ENCODE measurements around the gene CHDH. TPM values are rescaled to one million over a fixed set of nuclear protein-coding genes. Genes with fewer than 3 reads are reported as not detected.

CHDH gene, protein sequence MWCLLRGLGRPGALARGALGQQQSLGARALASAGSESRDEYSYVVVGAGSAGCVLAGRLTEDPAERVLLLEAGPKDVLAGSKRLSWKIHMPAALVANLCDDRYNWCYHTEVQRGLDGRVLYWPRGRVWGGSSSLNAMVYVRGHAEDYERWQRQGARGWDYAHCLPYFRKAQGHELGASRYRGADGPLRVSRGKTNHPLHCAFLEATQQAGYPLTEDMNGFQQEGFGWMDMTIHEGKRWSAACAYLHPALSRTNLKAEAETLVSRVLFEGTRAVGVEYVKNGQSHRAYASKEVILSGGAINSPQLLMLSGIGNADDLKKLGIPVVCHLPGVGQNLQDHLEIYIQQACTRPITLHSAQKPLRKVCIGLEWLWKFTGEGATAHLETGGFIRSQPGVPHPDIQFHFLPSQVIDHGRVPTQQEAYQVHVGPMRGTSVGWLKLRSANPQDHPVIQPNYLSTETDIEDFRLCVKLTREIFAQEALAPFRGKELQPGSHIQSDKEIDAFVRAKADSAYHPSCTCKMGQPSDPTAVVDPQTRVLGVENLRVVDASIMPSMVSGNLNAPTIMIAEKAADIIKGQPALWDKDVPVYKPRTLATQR
- 10 to 100 TPM in 2 of 4 donors, 1 to 10 TPM in 2; 4.6 to 14.9 (median 9.5) TPM for total RNA-seq

DNA sequence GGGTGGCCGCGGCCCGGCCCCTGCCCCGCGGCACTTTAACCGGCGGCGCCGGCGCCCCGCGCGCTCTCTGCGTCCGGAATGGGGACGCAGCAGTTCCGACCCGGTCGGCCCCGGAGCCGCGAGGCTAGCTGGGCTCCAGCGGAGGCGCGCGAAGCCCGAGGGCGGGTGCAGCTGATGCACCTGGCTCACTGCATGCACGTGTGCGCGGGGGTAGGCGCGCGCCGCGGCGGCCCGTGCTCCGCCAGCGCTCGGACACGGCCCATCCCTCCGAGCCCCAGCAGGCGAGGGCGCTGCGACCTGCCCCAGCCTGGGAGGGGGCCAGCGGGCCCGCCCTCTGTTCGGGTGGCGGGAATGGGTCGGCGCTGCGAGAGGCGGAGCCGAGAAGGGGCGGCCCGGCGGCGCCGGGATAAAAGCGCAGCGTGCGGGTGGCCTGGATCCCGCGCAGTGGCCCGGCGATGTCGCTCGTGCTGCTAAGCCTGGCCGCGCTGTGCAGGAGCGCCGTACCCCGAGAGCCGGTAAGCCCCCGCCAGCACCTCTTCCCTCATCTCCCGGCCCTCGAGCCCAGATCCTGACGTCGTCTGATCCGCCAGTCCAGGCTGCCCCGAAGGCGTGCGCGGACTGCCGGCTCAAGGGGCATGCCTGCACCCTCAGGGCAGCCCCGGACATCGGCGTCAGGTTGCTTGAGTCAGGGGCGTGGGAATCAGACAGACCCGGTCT is at the start of gene CHDH, which contains the start of gene IL17RB:
TSS of gene CHDH (minus strand) at position 286 of the 717 bp plus-strand sequence. CDS start 22,411 bp downstream, outside the sequence.
TSS of gene IL17RB (plus strand) at position 435 of the 717 bp plus-strand sequence. CDS start at position 456, 21 bp downstream.
- DNase-seq (ENCODE audit: low spot score in 2 of 2): peak in 1 of 2 donors; percentile 86
- TF ChIP-seq CTCF (IDR thresholded peaks at IDR 0.05): no peak
- no peak for TF ChIP-seq POLR2A (IDR thresholded peaks at IDR 0.05)
- H3K4me3 ChIP-seq (ENCODE audit: low read depth, poor library complexity, severe bottlenecking): peak within 1 kb of the TSS; percentile 58
- intact Hi-C loops (cut with DNase I; ENCODE audit: low total_unique reads): no loop called here
- WGBS, 2 donors: 2 to 6% methylated on average over 7 to 25 of the region's 91 CpGs

- no peak for DNase-seq (ENCODE audit: low spot score in 2 of 2)
- WGBS, 2 donors: 45% methylated on average over 4 of the region's 4 CpGs
- intact Hi-C loops (cut with DNase I; ENCODE audit: low total_unique reads): no loop called here
- H3K4me3 ChIP-seq (ENCODE audit: low read depth, poor library complexity, severe bottlenecking): peak overlapping the region; percentile 11
- TF ChIP-seq CTCF (IDR thresholded peaks at IDR 0.05) (no peak), POLR2A (IDR thresholded peaks at IDR 0.05) (no peak)
Observed at GRCh38 chr3:53892286-53892637, 46.0 kb upstream of the CHDH start.

DNA sequence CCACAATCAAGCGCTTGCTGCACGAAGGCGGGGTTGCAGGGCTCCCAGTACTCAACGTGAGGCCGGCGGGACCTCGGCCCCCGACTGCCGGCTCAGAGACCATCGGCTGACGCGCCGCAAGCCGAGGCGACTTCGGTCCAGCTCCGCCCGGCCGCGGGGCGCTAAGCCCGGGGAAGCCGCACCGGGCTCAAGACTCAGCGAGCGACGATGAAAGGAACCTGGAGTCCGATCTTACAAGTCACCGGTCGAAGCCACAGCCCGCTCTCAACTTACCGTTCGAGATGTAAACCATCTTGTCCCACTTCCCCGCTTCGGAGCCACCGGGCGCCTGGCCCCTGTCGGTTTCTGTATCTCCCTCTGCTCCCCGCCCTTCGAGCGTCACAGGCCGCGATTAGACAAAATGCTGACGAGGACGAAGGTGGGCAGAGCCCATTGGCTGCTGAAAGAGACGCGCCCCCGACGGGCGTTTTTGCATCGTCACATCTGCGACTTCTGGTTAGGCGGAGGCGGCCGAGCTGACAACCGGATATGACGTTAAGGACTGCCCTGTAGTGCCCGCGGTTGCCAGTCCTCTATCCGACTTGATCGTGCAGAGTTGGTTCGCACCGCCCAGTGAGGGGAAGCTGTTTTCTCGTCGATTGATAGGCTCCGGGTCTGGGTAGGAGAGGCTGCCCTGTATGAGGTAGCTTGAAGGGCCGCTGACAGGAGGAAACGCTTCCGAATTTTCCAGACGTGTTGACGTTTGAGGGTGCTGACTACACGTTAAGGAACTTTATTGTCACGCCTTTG is 45.5 kb upstream of the CHDH start, which contains the start of gene SELENOK:
TSS of gene SELENOK (minus strand) at position 363 of the 789 bp plus-strand sequence.
- peak within 1 kb of the TSS; percentile 86 for H3K4me3 ChIP-seq (ENCODE audit: low read depth, poor library complexity, severe bottlenecking)
- intact Hi-C loops (cut with DNase I; ENCODE audit: low total_unique reads): no loop called here
- TF ChIP-seq POLR2A (IDR thresholded peaks at IDR 0.05): peak in 1 of 2 donors; percentile 82
- no peak for TF ChIP-seq CTCF (IDR thresholded peaks at IDR 0.05)
- 0% methylated on average over 45 to 46 of the region's 73 CpGs for WGBS, 2 donors
- peak; percentile 99 to 100 for DNase-seq (ENCODE audit: low spot score in 2 of 2)

DNA sequence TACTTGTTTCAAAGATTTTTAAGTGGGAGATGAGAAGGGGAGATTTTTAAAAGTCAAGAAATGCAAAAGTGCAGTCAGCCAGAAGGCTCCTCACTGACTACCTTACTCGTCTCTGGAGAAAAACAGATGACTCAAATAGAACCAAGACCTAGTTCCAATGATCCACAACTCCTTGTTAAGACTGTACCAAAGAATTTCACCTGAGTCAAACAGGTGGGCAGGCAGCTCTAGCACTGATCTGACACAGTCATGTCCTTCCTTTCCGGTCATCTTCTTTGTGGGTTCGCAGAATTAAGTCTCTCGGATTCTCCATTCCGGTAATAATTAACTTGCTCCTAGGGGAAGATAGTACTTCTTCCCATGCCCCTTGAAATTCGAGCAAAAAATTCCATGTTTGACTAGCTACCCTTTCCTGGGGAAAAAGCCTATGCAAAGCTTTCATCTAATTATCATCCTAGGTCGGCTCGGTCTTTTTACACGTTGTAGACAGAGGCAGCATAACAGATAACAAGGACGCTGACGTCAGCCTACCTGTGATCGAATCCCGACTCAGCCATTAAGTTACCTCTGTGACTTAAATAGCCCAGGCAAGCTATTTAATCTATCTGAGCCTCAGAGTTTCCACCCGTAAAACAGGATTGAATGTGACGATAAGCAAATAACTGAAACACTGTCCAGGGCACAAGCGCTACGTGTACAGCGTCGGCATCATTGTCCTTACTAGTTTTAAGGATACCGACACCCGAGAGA is 44.7 kb upstream of the CHDH start:
- no peak for DNase-seq (ENCODE audit: low spot score in 2 of 2)
- TF ChIP-seq POLR2A (IDR thresholded peaks at IDR 0.05) (no peak), CTCF (IDR thresholded peaks at IDR 0.05) (no peak)
- peak overlapping the region; percentile 86 for H3K4me3 ChIP-seq (ENCODE audit: low read depth, poor library complexity, severe bottlenecking)
- 5 to 7% methylated on average over 19 to 21 of the region's 21 CpGs for WGBS, 2 donors
- intact Hi-C loops (cut with DNase I; ENCODE audit: low total_unique reads): no loop called here
